ENCODE data around the gene NWD2.

- TF ChIP-seq CTCF (IDR thresholded peaks at IDR 0.05): no peak
- TF ChIP-seq POLR2A (IDR thresholded peaks at IDR 0.05): no peak
Observed at GRCh38 chr4:37470245-37470644, 225.7 kb downstream of the NWD2 start.
